Fibroblast of skin of abdomen (primary cell): ENCODE data around the gene CCDC142. TPM values are rescaled to one million over a fixed set of nuclear protein-coding genes. Genes with fewer than 3 reads are reported as not detected.

Experiments used
- DNase-seq: peaks from one replicate; pipeline ENCODE4 v3.0.0-alpha.2; 2013
- polyA plus RNA-seq, 2 experiments: library from polyadenylated mRNA; unstranded; fragments of 120-200 nt; gene quantifications; one replicate each; pipeline ENCODE4 v1.2.1, GENCODE V29; 2013; ENCODE audit not compliant: insufficient read length in 2 of 2

Gene CCDC142, protein sequence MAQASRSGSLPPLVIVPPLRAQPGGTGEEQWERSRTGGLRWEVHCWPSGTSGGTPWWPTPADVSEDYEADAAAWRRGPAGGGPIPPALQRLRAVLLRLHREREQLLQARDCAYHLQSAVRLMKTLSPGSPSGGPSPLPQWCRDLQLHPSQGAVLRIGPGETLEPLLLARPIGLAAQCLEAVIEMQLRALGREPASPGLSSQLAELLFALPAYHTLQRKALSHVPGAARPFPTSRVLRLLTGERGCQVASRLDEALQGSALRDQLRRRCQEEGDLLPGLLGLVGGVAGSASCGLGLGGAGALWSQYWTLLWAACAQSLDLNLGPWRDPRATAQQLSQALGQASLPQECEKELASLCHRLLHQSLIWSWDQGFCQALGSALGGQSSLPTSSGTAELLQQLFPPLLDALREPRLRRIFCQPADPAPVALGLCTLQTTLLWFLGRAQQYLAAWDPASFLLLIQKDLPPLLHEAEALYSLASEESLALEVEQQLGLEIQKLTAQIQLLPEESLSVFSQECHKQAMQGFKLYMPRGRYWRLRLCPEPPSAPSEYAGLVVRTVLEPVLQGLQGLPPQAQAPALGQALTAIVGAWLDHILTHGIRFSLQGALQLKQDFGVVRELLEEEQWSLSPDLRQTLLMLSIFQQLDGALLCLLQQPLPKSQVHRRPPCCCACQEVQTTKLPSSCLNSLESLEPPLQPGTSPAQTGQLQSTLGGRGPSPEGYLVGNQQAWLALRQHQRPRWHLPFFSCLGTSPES
- polyA plus RNA-seq (2013, experiment 1 of 2; ENCODE audit: insufficient read length) = 4.6 TPM
- polyA plus RNA-seq (2013, experiment 2 of 2; ENCODE audit: insufficient read length) = 4.9 TPM

DNA sequence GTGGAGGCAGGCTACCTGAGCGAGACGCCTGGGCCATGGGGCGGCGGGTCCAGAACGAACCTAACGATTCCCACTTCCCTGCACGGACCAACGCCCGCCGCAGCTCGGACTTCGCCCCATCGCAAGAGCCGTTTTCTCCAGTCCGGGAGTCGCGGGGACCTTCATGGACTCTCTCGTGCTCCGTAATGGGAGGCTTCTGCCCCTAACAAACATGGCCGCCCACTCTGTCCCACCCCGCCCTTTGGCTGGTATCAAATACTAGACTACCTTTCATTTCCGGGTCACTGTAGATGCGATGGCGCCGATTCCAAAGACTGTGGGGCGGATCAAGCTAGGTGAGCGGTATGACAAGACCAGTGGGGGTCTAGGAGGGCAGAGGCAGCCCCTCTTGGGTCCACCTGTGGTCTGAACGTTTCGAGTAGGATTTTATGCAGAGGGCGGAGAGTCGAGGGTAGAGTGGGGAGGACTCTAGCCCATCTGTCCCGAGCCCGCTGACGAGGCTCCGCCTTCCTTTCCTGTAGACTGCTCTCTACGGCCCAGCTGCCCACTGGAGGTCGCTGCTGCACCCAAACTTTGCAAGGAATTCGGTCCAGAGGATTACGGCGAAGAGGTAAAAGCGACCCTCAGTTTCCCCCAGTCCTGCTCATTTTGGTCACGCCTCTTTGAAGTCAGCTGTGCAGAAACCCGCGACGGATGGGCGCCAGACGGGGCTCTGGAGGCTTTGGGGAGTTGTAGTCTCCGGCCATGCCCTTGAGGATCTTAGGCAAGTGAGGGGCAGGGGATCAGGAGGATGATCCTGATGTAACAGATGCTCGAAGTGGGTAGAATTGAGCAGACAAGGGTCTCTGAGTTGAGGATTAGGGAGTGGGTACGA is at the start of gene CCDC142, which contains the start of gene TTC31:
CCDC142 (minus strand) TSS at position 198 of the 874 bp plus-strand sequence; CDS start at position 37, 161 bp downstream.
TTC31 (plus strand) TSS at position 281 of the 874 bp plus-strand sequence; CDS start at position 296, 15 bp downstream.
- peak; percentile 95 for DNase-seq

DNA sequence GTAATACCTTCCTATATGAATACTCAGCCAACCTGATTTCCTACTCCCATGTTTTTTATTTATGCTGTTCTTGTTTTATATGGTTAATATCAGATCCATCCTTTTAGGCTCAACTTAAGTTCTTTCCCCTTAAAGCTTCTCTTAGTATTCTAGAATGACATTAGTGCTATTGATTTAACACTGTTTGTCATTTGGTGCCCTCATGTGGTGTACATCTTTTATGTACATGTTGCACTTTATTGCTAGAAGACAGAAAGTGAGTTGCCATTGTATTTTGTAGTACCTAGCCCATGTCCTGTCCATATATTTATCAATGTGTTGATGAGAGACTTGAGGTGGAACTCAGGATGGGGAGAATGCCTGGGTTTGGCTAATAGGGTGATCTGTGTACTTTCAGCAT is 49.4 kb upstream of the CCDC142 start:
- peak; percentile 45 for DNase-seq

DNA sequence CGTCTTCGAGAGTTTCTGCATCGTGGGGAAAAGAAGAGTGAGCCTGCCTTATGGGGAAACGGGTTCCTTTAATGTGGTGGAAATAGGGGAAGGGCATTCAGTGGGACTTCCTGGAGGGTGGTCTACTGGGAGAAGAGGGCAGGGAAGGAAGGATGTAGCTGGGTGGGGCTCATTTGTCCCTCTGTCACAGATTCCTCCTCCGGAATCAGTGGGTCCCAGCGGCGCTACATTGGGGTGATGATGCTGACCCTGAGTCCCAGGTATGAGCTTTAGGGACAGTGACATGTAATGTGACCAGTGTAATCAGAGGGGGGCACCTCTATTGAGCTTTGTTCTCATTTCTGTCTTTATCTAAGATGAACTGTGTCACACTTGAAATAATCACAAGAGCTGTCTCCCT is 48.9 kb upstream of the CCDC142 start:
- no peak for DNase-seq

DNA sequence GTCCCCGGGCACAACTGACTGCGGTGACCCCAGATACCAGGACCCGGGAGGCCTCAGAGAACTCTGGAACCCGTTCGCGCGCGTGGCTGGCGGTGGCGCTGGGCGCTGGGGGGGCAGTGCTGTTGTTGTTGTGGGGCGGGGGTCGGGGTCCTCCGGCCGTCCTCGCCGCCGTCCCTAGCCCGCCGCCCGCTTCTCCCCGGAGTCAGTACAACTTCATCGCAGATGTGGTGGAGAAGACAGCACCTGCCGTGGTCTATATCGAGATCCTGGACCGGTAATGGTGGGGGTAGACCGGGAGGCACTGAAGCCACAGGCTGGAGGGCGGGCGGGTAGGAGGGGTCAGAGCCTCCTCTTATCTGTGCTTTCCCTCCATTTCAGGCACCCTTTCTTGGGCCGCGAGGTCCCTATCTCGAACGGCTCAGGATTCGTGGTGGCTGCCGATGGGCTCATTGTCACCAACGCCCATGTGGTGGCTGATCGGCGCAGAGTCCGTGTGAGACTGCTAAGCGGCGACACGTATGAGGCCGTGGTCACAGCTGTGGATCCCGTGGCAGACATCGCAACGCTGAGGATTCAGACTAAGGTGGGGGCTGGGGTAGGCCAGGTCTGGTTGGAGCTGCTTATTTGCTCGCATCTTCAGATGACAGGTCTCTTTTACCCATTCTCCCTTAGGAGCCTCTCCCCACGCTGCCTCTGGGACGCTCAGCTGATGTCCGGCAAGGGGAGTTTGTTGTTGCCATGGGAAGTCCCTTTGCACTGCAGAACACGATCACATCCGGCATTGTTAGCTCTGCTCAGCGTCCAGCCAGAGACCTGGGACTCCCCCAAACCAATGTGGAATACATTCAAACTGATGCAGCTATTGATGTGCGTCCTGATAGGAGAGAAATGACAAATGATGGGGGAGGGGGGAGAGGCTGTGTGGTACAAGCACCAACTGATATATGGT is 47.7 kb upstream of the CCDC142 start:
- DNase-seq = no peak

DNA sequence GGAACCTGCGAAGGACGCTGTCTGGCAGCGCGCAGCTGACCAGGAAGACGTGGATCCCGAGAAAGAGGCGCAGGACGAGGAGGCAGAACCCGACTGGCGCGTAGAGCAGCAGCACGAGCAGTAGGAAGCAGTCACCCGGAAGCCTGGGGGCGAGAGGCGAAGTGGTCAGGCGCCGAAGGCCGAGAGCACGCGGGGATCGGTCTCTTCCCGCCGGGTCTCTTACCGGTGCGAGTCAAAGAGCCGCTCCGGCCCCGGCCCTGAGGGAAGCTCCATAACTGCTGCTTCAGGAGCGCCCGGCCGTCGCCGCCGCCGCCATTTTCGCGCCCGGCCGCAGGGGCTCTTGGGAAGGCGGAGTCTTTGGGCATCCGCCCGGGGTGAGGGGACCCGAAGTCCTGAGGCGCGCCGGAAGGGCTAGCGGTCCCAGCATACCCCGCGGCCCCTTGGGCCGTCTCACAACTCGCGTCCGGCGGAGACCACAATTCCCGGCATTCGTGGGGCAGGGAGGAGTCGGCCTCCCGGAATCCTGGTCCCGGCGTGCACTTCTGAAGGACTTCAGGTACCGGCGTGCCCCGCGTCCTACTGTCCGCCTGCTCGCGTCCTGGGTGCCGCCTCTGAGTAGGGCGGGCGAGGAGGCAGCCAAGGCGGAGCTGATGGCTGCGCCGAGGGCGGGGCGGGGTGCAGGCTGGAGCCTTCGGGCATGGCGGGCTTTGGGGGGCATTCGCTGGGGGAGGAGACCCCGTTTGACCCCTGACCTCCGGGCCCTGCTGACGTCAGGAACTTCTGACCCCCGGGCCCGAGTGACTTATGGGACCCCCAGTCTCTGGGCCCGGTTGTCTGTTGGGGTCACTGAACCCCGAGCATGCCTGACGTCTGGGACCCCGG is 46.8 kb upstream of the CCDC142 start, which contains the start of the genes AUP1 and HTRA2:
AUP1 (minus strand) TSS at position 350 of the 882 bp plus-strand sequence; CDS start at position 273, 77 bp downstream.
HTRA2 (plus strand) TSS at position 577 of the 882 bp plus-strand sequence; CDS start at position 651, 74 bp downstream.
- DNase-seq = peak; percentile 99

DNA sequence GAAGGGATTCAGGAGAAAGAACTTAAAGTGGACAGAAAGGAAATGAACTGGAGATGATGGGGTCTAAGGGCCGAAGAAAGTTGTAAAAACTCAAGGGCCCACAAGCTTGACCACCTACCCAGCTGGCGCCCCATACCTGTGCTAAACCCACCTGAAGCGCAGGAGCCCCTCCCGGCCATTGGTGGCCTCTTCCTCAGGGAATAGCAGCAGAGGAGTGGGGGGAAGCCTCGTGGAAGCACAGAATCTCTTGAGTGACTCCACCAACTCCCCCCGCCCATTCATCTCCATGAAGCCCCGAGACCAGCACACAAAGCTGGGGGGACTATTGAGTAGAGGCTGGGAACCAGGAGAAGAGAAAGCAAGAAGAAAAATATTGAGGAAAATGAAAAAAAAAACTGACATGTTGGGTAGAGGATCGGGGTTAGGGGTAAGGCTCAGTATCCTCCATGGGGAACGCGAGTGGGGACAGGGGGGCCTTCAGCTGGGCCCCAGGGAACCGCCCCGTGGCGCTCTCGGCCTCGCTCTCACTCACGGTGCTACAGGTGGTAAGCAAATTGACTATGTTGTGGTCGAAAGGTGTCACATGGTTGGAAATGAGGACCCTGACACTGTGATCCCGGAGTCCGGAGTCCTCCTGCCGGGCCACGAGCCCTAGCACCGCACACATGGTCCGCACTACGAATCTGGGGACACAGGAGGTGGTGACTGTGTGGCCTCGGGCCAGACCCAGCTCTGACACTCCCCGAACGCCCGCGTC is 46.0 kb upstream of the CCDC142 start:
- no peak for DNase-seq

DNA sequence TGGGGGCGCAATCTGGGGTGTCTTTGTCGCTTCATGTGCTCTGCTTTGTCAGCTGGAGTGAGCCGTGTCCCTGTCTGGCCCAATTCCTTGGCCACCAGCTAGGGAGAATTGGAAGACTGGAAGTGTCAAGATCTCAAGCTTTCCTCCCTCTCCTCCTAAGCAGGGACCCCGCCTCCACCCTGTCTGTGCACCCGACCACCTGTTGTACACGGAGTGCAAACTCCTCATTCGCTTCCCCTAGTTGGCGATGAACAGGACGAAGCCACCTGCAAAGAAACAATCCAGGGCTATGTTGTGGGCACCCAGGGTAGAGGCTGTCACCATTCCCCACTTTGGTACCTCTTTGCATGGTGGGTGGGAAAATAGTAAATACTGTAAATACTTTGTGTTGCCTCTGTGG is 44.9 kb upstream of the CCDC142 start:
- DNase-seq = no peak

DNA sequence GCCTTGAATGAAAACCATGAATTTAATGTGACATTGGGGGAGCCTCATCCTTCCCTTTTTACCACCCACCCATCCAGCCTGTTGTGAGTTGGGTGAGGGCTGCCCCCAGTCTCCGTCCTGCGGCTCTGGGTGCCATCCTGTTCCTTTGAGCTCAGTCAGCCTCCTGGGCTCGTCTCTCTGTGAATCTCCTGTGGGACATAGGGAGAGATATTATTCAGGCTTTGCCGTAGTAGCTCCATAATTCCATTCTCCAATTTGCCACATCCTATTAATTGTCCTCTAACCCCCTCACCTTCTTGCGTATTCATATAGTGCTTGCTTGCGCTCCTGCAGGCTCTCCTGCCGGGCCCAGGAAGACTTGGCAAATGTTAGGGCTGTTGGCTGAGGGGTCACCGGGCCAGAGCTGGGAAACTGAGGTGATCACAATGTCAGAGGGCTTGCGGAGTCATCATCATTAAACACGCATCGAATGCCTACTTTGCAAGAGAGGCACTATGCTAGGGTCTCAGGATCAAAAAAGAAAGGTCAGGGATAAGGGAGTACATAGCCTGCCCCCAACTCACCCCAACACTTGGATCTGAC is 43.9 kb upstream of the CCDC142 start:
- DNase-seq = no peak

DNA sequence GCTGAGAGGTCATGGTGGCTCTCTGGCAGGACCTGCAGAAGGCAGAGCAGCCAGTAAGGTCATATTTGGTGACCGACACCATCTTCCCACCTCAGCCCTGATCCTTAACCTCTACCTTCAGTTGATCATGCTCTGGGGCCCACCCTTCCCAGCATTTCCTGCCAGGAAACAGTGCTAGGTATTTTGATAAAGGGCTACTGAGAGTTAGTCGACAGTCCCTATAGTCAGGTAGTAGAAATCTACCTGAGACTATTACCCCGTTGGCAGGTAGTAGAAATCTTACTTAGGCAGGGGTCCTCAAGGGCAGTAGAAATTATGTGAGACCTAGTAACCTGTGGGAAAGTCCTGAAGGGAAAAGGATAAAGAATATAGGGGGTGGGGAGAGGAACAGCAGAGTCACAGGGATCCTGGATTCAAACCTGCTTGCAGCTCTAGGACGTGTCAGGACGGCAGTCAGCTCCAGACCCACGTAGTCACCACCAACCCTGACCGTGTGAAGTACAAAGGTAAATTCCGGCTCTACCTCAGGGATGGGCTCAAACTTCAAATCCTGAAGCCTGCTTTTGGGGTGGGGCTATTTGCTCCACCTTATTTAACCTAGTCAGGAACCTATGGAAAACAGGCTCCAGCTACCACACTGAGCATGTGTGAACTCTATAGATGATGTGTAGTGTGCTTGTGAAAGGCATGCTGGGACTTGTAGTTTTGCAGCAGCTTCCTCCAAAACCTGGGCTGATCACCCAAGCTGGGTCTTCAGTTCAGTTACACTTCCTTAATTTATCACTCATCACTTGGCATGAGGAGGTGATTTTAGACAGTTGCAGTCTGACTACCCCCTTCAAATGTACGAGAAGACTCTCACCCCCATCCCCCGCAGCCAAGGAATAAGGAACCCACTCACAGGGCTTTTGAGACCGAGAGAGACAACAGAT is 43.2 kb upstream of the CCDC142 start, which contains the start of gene DQX1:
DQX1 (minus strand) TSS at position 515 of the 932 bp plus-strand sequence; CDS start at position 13, 502 bp downstream.
- DNase-seq = peak; percentile 29

DNA sequence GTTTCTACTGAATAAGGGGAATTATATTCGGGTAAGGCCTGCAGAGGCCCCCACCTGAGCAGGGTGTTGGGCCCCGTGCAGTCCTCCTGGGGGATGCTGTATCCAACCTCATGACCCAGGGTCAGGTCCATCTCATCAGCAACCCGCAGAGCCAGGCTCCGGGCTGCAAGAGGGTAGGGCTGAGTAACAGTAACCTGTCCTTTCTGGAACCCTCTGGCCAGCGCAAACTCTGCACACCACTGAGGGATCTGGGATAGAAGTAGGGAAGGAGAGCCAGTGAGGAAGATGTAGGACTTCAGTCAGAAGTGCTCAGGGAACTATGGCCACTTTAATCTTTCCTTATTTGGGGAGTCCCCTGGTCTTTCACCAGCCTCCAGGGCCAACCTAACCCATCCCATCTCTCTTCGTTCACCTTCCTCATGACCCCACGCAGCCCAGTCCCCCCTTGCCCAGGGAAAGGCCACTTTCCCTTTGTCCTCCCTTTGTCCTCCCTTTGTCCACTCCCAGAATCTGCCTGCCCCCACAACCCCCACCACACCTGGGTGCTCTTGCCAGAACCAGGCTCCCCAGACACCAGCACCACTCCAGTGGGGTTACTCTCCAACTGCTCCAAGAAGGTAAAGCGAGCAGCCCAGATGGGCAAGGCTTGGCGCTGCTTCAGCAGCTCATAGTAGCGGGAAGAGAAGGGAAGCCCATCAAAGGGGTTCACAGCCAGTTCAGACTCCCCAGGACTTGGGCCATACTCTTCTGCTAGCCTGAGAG is 42.3 kb upstream of the CCDC142 start:
- DNase-seq = no peak

DNA sequence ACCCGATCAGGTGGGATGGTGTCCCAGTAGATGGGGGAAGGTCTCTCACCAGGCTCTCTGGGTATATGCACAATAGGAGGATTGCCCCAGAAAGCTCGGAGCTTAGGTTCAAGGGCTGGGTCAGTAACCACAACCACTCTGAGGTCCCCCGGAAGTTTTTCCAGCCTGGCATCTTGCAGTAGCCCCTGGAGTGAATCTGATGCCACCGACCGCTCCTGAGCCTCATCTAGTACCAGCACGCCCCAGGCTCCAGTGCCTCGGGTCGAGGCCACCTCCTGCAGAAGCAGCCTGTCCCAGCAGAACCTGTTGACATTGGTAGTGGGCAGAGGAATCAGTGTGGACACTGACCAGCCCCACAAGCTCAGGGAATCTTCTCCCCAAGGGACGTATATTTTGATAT is 41.2 kb upstream of the CCDC142 start:
- DNase-seq = no peak

DNA sequence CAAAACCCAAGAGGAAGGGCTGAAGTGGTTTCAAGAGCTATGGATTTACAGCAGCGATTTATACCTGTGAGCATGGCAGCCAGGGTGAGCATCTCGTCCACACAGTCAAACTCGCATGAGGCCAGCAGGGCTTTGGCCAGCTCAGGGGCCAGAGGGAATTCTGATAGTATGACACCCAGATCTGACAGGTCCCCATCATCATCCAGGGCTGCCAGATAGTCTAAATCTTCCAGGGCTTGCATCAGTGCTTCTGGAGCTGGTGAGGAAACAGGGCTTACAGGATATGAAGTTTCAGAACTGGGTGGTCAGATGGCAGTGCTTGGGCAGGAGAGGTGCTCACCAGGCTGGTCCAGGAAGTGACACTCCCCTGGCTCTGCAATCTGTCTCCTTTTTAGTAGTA is 39.7 kb upstream of the CCDC142 start:
- DNase-seq = no peak

DNA sequence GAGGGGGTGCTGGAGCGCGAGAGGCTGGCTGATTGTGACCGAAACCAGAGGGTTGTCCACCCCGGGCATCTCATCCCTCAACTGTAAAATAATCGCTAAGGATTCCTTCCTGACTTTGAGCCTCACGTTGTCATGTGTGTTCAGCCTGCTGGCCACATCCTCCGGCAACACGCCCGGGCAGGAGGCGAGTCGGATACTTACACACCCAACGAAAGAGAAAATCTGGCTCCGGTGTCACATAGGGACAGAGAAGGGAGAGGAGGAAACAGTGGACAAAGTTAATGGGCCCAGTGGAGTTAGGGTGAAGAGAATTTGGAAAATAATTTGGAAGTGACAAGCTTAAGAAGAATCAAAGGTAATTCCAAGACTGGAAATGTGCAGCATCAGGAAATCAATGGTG is 33.9 kb upstream of the CCDC142 start:
- no peak for DNase-seq

DNA sequence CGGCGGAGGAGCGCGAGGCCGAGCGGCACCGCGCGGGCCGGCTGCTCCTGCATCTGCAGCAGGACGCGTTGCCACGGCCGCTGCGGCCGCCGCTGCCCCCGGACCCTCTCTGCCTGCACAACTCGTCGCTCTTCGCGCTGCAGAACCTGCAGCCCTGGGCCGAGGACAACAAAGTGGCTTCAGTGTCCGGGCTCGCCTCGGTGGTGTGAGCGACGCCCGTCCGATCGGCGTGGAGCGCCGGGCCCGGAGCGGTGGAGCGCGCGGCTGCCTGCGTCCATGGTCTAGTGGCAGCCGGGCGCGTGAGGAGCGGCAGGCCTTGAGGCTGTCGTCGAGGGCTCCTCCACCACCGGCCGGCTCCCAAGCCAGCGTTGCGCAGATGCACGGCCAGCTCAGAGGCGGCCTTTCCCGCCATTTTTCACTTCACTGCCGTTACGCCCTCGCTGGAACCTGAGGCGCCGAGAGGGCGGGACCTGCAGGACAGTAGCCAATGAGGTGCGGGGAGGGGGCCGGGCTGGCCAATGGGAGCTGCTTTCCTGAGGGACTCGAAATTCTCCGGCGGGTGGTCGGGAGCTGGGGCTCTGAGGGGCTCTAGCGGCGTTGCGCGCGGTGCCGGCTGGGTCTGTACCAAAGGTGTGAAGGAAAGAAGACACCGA is 33.3 kb upstream of the CCDC142 start:
- DNase-seq = peak; percentile 57

DNA sequence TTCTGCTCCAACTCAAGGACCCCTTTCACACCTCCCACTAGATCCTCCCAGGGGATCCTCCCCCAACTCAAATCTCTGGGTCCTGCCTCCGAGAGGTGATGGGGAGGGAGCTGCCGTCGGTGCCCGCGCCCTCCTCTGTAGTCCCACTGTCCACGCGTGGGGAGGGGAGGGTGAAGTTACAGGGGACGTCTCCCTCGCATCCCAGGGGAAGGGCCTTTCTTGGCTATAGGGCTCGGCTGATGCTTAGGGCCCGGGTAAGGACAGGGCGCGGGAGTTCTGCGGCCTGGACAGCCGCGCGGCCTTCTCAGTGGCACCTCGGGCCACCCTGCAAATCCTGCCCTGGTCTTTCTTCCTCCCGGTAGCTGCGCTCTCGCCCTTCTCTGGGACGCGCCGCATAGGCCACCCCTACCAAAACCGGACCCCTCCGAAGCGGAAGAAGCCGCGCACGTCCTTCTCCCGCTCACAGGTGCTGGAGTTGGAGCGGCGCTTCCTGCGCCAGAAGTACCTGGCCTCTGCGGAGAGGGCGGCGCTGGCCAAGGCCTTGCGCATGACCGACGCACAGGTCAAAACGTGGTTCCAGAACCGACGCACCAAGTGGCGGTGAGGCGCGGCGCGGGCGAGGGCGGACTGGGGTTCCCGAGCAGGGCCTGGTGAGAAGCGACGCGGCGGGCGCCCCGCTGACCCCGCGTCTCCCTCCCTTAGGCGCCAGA is 32.6 kb upstream of the CCDC142 start:
- no peak for DNase-seq
